ENCODE data around the gene ZNF324B.
"Not testable (repeated sequence)": the region's sequence is repeated elsewhere in the genome, so short reads cannot be mapped to it uniquely, and the experiment has no call there.

The ZNF324B gene

GRCh38 chr19:58455306-58455705 lies 3.9 kb downstream of the ZNF324B start:
- DNase-seq = no peak

GRCh38 chr19:58456111-58456510 lies 4.7 kb downstream of the ZNF324B start:
- DNase-seq = no peak

GRCh38 chr19:58460039-58460438 lies 8.6 kb downstream of the ZNF324B start:
- no peak for DNase-seq

GRCh38 chr19:58466089-58466759 lies 14.8 kb downstream of the ZNF324B start:
- no peak for DNase-seq

- peak; percentile 99 for DNase-seq
Measured at GRCh38 chr19:58466760-58467589, 15.6 kb downstream of the ZNF324B start, which contains the start of gene ZNF324. ZNF324 (plus strand) TSS chr19:58467080; CDS start chr19:58469186, 2,106 bp downstream.

GRCh38 chr19:58468216-58468839 lies 16.9 kb downstream of the ZNF324B start:
- DNase-seq = no peak

GRCh38 chr19:58469241-58470013 lies 18.0 kb downstream of the ZNF324B start:
- DNase-seq = no peak

- not testable (repeated sequence) for DNase-seq
Measured at GRCh38 chr19:58470837-58471543, 19.6 kb downstream of the ZNF324B start.

GRCh38 chr19:58471736-58472135 lies 20.3 kb downstream of the ZNF324B start:
- DNase-seq = no peak

- no peak for DNase-seq
Measured at GRCh38 chr19:58473775-58474174, 22.4 kb downstream of the ZNF324B start.

- no peak for DNase-seq
Measured at GRCh38 chr19:58474291-58474996, 23.0 kb downstream of the ZNF324B start.

- DNase-seq = no peak
Measured at GRCh38 chr19:58474997-58475713, 23.7 kb downstream of the ZNF324B start.

GRCh38 chr19:58475714-58476497 lies 24.5 kb downstream of the ZNF324B start, which contains the start of gene ZNF446:
ZNF446 (plus strand) TSS chr19:58476352; CDS start chr19:58477219, 867 bp downstream.
- DNase-seq = peak; percentile 96

GRCh38 chr19:58476498-58477015 lies 25.1 kb downstream of the ZNF324B start:
- no peak for DNase-seq

GRCh38 chr19:58477130-58477529 lies 25.7 kb downstream of the ZNF324B start:
- no peak for DNase-seq

- DNase-seq = no peak
Measured at GRCh38 chr19:58477871-58478270, 26.4 kb downstream of the ZNF324B start.

- DNase-seq = no peak
Measured at GRCh38 chr19:58479303-58479702, 27.9 kb downstream of the ZNF324B start.

GRCh38 chr19:58479736-58480480 lies 28.5 kb downstream of the ZNF324B start:
- no peak for DNase-seq

GRCh38 chr19:58480481-58480830 lies 29.0 kb downstream of the ZNF324B start:
- DNase-seq = no peak
